HG03342 (cell line): Measurements from ENCODE around the gene INO80.

ENCODE experiments used
- ATAC-seq: cut with Tn5 transposase; IDR thresholded peaks from one replicate; pipeline ENCODE4 v1.9.1; 2021; ENCODE audit warnings: mild to moderate bottlenecking, moderate library complexity; ENCODE audit not compliant: unreplicated experiment

INO80 gene

GRCh38 chr15:41047474-41047873 is 68.6 kb downstream of the INO80 start:
- ATAC-seq, result no peak

- no peak for ATAC-seq
These were observed 72.7 kb downstream of the INO80 start for GRCh38 chr15:41043276-41043951.

GRCh38 chr15:41042851-41043250 is 73.2 kb downstream of the INO80 start:
- no peak for ATAC-seq

- no peak for ATAC-seq
These were observed 77.0 kb downstream of the INO80 start for GRCh38 chr15:41039121-41039520.

- no peak for ATAC-seq
These were observed 84.1 kb downstream of the INO80 start for GRCh38 chr15:41032079-41032328.

GRCh38 chr15:41031232-41032078 is 84.6 kb downstream of the INO80 start:
- ATAC-seq, result no peak

GRCh38 chr15:41028853-41029252 is 87.2 kb downstream of the INO80 start:
- ATAC-seq, result no peak

- ATAC-seq, result no peak
These were observed 90.7 kb downstream of the INO80 start for GRCh38 chr15:41025393-41025792.

GRCh38 chr15:41024885-41025284 is 91.2 kb downstream of the INO80 start:
- no peak for ATAC-seq

- ATAC-seq, result no peak
These were observed 91.9 kb downstream of the INO80 start for GRCh38 chr15:41024131-41024530.

- ATAC-seq, result no peak
These were observed 93.5 kb downstream of the INO80 start for GRCh38 chr15:41022487-41023090.

- ATAC-seq, result no peak
These were observed 95.3 kb downstream of the INO80 start for GRCh38 chr15:41020829-41021228.

- no peak for ATAC-seq
These were observed 95.8 kb downstream of the INO80 start for GRCh38 chr15:41020311-41020710.

GRCh38 chr15:41019174-41019573 is 96.9 kb downstream of the INO80 start:
- ATAC-seq, result no peak

GRCh38 chr15:41018534-41018933 is 97.5 kb downstream of the INO80 start:
- no peak for ATAC-seq

GRCh38 chr15:41017066-41017735 is 98.9 kb downstream of the INO80 start:
- no peak for ATAC-seq

- ATAC-seq, result peak; percentile 53
These were observed 102.2 kb downstream of the INO80 start for GRCh38 chr15:41013691-41014414.

GRCh38 chr15:41011055-41011815 is 104.8 kb downstream of the INO80 start:
- no peak for ATAC-seq

- ATAC-seq, result no peak
These were observed 105.7 kb downstream of the INO80 start for GRCh38 chr15:41010345-41010744.

- no peak for ATAC-seq
These were observed 109.6 kb downstream of the INO80 start for GRCh38 chr15:41006479-41006878.
